Measurements from ENCODE around the gene MYNN.

MYNN gene

GRCh38 chr3:169827712-169828111 is 54.5 kb downstream of the MYNN start:
- no peak for DNase-seq (ENCODE audit: low spot score)

GRCh38 chr3:169835533-169835932 is 62.3 kb downstream of the MYNN start:
- no peak for DNase-seq (ENCODE audit: low spot score)

- DNase-seq (ENCODE audit: low spot score): no peak
Measured at GRCh38 chr3:169836078-169836941, 63.1 kb downstream of the MYNN start.

- DNase-seq (ENCODE audit: low spot score): no peak
Measured at GRCh38 chr3:169836942-169837275, 63.7 kb downstream of the MYNN start.

- DNase-seq (ENCODE audit: low spot score): no peak
Measured at GRCh38 chr3:169838511-169839030, 65.4 kb downstream of the MYNN start.

All from putamen (tissue), 1 donor.